ENCODE results near the gene FADS1.

Gene FADS1

DNA sequence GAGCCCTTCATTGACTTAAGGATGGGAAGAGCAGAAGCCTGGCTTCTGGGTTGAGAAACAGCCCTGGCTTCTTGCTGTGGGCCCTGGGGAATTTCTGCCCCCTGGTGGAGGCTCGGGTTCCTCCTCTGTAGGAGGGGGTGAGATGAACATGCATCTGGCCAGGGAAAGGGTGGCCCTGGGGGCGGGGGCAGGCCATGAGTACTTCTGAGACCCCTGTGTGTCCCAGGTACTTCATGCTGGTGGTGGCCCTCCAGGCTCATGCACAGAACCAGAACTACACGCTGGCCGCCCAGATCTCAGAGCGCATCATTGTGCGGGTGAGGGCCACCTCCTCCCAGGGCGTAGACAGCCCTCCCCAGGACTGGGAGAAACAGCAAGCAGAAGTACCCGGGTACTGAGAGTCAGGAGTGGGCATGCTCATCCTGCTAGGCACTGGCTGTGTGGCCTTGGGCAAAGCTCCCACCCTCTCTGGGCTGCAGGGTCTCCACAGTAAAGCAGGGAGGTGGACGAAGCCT, 40.2 kb downstream of the FADS1 start:
- DNase-seq (ENCODE audit: low read depth) = peak; percentile 27

DNA sequence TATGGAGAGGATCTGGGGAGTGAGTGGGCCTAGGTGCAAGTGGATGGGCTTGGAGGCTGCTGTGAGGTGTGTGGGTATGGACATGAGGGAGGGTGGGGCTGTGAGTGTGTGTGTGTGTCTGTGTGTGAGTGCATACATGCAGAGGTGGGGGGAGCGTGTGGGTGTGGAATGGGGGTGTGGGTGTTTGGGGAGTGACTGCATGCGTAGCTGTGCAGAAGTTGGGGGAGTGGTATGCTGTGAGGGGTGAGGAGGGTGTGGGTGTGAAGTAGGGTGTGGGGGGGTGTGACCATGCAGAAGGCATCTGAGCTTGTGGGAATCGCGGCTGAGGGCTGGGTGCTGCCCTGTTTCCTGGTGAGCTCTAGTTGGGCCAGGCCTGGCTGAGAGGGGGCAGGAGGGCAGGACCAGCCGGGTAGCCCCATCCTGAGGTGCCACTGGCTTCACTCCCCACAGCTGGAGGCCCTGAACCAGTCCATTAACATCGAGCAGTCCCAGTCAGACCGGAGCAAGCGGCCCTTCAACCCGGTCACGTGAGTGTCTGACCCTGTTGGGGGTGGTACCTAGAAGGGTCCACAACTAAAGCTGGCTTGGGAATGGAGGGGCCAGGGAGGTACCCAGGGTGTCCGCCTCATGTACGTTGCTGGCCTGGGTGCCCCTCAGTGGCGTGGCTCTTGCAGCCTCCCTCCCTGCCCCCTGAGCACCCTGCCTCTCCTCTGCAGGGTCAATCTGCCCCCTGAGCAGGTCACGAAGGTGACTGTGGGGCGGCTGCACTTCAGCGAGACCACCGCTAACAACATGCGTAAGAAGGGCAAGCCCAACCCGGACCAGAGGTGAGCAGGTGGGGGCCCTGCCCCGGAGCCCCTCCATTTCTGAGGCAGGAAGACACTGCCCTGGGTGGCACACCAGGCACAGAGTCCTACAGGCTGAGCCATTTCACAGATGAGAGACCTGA, 40.9 kb downstream of the FADS1 start:
- no peak for DNase-seq (ENCODE audit: low read depth)

DNA sequence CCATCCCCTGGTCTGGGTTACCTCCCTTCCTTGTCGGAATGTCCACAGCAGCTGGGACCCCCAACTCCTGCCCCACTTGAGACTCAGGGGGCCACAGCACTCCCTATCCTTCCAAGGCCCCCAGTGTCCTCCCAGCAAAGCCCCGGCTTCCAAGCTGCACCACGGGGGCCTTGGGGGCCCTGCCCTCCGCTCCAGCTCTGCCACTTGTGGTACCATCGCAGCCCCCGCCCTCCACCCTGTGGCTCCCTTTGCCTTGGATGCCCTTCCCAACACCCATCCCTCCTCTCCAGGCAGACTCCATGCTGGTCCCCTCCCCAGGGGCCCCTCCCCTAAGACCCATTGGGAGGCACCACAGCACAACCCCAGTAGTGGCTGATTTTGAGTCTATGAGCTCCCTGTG, 41.7 kb downstream of the FADS1 start:
- no peak for DNase-seq (ENCODE audit: low read depth)

DNA sequence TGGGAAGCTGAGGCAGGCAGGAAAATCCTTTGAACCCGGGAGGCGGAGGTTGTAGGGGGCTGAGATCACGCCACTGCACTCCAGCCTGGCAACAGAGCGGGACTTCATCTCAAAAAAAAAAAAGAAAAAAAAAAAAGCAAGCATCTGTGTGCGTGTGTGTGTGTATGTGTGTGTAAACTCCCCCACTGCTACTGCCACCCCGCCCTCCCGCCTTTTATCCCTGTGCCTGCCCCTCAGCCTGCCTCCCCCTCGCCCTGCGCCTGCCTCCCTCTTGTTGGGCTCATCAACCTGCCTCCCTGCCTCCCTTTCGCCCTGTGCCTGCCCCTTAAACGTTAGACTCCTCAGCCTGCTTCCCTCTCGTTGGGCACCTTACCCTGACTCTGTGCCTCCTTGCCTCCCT, 42.4 kb downstream of the FADS1 start:
- no peak for DNase-seq (ENCODE audit: low read depth)

DNA sequence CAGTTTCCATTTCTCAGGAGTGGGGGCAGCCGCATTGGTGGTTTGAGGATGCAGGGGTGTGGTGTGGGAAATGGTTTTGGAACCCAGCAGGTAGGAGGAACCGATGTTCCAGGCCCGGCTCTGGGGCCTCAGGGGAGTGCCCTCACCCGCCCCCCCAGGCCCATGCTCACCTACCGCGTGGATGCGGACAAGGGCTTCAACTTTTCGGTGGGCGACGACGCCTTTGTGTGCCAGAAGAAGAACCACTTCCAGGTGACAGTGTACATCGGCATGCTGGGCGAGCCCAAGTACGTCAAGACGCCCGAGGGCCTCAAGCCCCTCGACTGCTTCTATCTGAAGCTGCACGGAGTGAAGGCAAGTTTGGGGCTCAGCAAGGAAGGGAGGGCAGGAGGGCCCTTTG, 43.0 kb downstream of the FADS1 start:
- no peak for DNase-seq (ENCODE audit: low read depth)

DNA sequence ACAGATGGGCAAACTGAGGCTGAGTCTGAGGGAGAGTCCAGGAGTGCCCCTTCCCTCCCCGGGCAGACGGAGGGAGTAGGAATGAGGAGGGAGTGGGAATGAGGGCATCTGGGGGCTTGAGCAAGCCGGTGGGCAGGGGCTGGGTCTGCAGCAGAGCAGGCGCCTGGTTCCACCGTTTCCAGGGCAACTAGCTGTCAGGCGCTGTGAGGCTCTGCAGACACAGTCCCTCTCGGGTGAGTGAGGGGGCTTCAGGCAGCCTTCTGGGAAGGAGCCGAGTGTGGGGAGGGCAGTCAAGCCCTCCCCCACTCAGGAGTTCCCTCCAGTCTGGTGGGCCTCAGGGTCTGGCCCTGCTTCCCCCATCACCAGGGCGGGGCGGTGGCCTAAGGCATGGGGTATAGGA, 43.4 kb downstream of the FADS1 start:
- no peak for DNase-seq (ENCODE audit: low read depth)

DNA sequence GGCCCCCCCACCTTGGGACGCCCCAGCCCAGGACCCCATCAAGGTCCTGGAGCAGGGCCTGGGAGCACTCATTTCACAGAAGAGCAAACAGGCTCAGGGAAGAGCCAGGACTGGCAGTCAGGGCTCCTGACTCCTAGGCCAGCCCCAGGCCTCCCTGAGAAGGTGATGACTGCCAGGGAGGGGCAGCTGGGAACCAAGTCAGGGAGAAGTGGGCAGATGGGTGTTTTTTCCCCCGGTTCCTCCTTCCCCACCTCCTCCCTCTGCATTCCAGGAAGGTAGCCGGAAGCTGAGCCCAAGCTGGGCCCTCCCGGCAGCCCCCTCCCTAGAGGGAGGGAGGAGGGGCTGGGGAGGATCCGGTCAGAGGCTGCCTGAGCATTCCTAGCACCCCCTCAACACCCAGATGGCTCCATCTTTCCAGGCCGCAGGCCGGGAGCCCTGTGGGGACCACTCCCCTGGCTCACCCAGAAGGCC, 44.8 kb downstream of the FADS1 start:
- DNase-seq (ENCODE audit: low read depth) = no peak

DNA sequence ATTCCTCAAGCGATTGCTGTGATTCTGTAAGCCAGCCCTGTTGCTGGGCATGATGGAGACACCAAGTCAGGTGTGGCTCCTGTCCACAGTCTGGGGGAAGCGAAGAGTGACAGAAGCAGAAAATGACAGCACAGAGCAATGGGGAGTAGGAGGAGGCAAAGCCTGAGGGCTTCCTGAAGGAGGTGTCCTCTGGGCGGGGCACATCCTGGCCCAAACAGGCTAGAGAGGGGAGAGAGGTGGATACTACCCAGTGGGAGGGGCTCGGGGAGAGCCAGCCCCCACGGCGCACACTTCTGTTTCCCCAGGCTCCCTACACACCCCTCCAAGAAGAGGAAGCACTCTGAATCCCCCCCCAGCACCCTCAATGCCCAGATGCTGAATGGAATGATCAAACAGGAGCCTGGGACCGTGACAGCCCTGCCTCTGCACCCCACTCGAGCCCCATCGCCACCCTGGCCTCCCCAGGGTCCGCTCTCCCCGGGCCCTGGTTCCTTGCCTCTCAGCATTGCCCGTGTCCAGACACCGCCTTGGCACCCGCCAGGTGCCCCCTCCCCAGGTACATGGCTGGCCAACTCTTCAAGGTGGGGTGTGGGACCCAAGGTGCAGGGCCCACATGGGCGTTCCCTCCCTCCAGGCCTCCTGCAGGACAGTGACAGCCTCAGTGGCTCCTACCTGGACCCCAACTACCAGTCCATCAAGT, 45.5 kb downstream of the FADS1 start:
- no peak for DNase-seq (ENCODE audit: low read depth)

DNA sequence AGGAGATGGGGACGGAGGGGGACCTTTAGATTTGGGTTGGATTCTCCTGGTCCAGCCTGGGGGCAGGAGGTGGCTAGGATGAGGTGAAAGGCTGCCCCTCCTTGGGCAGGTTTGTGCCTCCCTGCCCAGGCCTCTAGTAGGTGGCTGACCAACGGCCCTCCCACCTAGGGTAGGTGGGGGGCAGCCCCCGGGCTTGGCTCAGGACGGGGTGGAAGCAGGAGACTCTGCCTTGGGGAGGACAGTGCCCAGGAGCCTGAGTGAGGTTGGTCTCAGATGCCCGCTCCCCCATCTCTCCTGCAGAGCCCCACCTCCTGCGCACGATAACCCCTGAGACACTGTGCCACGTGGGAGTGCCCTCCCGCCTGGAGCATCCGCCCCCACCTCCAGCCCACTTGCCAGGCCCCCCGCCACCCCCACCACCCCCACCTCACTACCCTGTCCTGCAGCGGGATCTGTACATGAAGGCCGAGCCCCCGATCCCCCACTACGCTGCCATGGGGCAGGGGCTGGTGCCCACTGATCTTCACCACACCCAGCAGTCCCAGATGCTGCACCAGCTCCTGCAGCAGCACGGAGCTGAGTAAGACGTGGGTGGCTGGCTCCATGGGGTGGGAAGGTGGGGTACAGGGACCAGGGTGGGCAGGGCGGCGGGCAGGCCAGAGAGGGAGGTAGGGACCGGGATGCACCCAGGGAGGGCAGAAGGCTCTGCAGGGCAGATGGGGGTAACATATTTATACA, 46.7 kb downstream of the FADS1 start:
- no peak for DNase-seq (ENCODE audit: low read depth)

DNA sequence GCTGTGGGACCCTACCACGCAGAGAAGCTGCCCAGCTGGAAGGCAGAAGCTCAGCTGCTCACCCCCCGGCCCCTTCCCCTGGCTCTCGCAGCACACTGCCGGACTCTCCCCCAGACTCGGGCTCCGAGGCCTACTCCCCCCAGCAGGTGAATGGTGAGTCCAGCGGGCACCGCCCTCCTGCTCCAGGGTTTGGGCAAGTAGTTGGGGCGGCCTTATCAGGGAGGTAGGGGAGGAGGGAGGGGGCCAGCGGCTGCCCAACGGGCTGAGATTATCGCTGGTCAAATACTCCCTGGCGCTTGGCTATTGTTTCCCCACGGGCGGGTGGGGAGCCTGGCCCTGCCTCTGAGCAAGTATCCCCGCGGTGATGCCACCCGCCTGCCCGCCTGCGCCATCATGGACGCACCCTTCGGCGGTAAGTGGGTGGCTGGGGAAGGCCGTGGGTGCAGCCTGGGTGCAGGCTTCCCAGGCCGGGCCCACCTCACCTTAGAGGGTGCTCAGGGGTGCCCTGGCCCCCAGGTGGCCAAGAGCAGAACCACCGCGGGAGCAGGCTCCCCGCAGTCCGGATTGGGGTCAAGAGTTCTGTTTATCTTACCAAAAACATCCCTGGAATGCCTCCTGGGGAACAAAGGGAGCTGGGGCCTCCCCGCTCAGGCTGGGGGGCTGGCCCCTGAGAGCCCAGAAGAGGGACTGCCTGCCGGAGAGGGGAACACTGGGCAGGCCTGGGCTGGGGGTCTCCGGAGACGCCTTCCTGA, 47.5 kb downstream of the FADS1 start:
- DNase-seq (ENCODE audit: low read depth) = no peak

DNA sequence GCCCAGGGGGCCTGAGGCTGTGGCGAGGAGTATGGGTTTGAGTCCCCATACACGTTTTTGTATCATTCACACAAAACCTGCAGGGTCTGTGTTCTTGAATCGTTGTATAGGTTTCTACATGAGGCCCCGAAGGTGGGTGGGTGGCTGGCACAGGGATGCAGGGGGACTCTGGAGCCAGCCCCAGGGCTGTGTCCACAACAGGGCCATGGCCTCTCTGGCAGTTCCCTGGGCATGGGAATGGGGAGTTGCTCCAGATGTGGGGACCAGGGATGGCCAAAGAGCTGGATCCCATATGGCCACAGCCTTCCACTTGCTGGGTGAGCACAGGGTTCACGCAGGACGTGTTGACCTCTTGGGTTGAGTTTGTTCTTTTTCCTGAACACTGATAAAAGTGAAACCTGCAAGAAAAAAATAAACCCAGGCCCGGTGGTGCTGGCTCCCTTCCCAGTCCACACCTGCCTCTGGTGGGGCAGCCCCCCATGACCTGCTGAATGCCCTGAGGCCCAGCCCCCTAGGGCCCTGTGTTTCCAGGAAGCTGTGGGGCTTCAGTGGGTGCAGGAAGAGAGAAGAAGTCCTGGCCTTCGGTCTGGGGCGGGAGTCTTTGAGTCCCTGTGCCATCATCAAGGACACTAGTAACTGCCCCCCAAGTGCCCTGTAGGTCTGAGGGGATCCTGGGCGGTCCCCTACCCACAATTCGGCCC, 48.3 kb downstream of the FADS1 start:
- no peak for DNase-seq (ENCODE audit: low read depth)

DNA sequence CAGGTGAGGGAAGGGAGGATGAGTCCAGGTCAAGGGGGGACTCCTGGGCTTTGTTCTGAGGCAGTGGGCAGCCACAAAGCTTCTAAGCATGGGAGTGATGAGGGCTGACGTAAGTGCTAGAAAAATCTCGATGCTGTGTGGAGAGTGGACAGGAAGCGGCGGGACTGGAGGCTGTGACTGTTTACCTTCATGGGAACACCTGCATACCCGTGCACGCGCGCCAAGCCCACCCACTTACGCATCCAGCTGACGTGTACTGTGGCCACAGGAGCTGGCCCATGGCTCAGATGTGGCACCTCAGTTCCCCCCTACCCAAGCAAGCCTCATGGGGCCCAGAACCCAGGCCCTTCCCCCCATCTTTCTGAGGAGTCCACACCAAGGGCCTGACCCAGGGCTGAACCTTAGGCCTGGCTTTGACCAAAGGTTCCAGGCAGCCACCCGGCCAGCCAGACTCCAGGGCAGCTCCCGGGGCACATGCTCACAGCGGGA, 50.4 kb downstream of the FADS1 start:
- no peak for DNase-seq (ENCODE audit: low read depth)

DNA sequence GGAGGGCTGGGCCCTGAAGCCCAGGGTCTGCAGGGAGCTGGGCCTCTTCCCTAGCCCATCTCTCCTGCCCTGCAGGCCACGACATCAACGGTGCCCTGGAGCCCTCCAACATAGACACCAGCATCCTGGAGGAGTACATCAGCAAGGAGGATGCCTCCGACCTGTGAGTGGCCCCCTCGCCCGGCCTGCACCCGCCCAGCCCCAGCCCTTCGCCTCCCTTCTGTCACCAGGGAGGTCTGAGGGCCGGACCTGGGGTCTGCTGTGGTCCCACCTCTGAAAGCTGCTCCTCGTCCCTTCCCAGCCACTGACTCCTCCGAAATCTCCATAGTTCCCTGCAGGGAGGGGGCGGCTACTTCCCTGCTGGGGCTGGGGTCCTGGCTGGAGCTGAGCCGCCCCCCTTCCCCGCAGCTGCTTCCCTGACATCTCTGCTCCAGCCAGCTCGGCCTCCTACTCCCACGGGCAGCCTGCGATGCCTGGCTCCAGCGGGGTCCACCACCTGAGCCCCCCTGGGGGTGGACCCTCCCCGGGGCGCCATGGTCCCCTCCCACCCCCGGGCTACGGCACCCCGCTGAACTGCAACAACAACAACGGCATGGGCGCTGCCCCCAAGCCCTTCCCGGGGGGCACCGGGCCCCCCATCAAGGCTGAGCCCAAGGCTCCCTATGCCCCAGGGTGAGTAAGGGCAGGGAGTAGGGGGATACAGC, 51.1 kb downstream of the FADS1 start:
- no peak for DNase-seq (ENCODE audit: low read depth)

DNA sequence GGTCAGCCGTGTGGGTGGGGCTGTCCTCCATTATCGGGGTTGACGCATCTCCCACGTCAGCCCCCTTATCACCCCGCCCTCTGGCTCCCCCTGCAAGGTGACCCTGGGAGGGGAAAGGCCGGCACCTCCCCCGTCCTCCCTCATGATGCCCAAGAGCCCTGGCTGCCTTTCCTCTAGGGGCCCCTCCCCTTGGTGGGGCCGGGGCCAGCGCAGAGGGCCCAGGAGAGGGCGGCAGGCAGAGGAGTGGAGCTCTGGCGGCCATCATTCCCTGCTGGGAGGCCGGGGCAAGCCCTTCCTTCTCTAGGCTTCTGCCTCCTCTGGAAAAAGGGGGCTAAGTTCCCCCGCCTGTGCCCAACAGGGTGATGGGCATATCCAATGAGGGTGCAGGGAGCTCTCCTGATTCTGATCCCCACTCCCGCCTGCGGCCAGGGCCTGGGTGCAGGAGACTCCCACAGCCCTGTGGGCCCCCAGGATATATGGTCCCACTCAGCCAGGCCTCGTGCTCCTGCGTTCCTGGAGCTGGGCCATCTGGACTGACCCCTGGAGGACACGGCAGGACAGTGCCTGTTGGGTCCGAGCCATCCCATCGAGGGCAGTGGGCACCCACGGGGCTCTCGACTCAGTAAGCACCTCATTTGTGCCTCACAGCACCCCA, 52.1 kb downstream of the FADS1 start:
- DNase-seq (ENCODE audit: low read depth) = no peak

DNA sequence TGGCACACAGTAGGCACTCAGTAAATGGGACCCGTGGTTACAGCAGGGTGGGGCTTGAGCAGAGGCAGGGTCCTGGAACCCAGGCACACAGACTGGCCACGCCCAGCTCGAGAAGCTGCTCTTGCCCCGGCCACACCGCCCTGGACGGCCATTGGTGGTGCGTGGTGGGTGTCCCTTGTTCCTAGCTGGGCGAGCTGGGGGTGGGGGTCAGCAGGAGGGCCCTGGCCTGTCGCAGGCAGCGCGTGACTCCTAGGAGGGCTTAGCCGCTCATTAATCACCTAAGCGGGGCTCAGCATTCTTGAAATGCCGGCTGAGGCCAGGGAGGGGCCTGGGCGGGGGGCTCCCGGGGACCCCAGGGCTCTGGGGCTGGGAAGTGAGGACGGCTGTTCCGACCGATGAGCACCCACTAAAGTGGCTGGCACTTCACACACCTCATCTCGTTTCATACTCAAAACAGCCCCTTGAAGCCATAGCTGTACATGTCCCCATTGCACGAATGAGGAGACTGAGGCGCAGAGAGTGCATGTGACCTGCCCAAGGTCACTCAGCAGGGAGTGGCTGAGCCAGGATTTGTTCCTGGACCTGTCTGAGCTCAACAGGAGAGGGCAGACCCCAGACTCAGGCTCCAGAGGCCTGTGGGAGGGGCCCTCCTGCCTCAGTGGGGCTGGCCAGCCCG, 52.7 kb downstream of the FADS1 start:
- no peak for DNase-seq (ENCODE audit: low read depth)

DNA sequence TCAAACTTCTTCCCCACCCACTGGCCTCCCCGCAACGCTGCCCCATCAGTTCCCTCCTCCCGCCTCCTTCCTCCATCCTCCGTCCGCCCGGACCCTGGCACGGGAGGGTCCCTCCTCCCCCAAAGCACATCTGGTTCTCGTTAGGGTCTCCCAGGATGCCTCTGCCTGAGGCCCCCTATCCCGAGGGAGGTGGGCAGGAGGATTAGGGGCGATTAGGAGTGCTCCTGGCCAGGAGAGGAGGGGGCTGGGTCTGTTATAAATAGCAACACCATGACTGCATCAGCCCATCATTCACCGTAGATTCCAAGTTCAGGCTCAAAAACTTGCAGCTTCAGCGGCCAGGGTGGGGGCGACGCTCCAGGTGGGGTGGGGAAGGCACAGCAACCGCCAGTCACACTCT, 54.0 kb downstream of the FADS1 start:
- DNase-seq (ENCODE audit: low read depth) = no peak

DNA sequence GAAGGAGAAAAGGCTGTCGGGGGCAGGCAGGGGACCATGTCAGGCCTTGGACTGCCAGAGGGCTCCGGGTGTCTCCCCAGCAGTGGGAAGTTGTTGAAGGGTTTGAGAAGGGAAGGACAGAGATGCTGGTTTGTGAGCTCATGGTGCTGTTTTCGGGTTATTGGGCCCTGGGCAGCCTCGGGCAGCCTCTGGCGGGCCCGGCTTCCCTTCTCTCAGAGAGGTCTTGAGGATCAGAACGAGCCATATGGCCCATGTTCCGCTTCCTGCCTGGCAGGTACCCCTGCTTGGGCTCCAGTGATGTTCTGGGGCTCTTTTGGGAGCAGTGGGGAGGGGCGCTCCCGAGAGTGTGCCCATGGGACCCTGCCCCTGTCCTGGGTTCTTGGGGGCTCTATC, 54.6 kb downstream of the FADS1 start:
- no peak for DNase-seq (ENCODE audit: low read depth)

DNA sequence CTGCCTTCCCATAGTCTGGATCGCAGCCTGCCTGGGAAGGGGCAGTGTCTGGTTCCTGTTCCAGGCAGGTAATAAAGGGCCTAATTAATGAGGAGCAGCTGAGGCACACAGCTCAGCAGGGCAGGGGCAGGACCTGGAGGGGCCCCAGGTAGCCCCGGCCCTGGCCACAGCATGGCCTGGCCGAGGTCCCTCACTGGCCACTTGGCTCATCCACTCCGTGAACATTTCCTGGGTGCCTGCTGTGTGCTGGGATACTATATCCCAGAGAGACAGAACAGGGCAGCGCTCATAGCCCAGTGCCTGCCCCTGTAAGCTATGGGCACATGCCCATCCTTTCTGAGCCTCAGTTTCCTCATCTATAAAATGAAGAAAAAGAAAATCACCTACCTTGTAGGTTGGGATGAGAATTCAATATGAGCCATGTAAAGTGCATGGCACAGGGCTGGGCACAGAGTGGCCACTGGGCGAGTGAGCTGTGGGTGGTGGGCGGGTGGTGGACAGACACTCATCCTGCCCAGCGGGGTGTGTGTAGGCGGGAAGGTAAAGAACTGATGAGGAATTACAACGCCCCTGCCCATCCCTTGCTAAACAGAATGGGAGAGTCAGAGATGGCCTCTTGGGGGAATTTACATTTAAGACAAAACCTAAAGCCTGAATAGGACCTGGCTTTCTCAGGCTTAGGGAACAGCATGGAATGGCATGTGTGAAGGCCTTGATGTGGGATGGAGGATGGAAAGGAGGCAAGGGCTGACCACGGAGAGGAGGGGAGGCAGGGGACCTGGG, 55.2 kb downstream of the FADS1 start:
- DNase-seq (ENCODE audit: low read depth) = no peak
